Sigmoid colon (tissue), 7 donors: ENCODE measurements around the gene NIPAL3. TPM values are rescaled to one million over a fixed set of nuclear protein-coding genes. Genes with fewer than 3 reads are reported as not detected.

Source experiments
- DNase-seq: peaks from one replicate; pipeline ENCODE4 v3.0.0-alpha.2; 2019
- H3K27ac ChIP-seq, 4 donors: fragments of 200-600 bp; sonication (generic); one replicate each; pipeline ENCODE4 v1.5.1; 2016 to 2019; ENCODE audit warnings: mild to moderate bottlenecking in 1 of 4
- H3K27me3 ChIP-seq, 3 donors: fragments of 200-600 bp; sonication (generic); one replicate each; pipeline ENCODE4 v1.5.1; 2019; ENCODE audit warnings: mild to moderate bottlenecking in 1 of 3
- H3K36me3 ChIP-seq, 4 donors: fragments of 200-600 bp; sonication (generic); one replicate each; pipeline ENCODE4 v1.5.1; 2016 to 2019
- H3K4me1 ChIP-seq, 4 donors: fragments of 200-600 bp; sonication (generic); one replicate each; pipeline ENCODE4 v1.5.1; 2017 to 2019
- H3K4me3 ChIP-seq, 4 donors: fragments of 200-600 bp; sonication (generic); one replicate each; pipeline ENCODE4 v1.5.1; 2017 to 2019; ENCODE audit warnings: mild to moderate bottlenecking in 2 of 4, moderate library complexity in 1 of 4
- H3K9me3 ChIP-seq, 4 donors: fragments of 200-600 bp in 3 of 4; sonication (generic) in 3 of 4; one replicate each; pipeline versions ENCODE4 v1.5.1 to v1.6.1; 2013 to 2019
- CTCF ChIP-seq, 4 experiments: fragments of 450-650 bp in 3 of 4; fragments of 200-600 bp in 1 of 4; IDR thresholded peaks; one replicate each; pipeline ENCODE4 v1.5.1; 2016 to 2019; ENCODE audit warnings: antibody characterized with exemption in 4 of 4, mild to moderate bottlenecking in 3 of 4, moderate library complexity in 2 of 4
- EP300 ChIP-seq, 4 donors: sonication (generic); formaldehyde crosslinking; IDR thresholded peaks; one replicate each; pipeline ENCODE4 v1.6.1; 2017; ENCODE audit warnings: antibody characterized with exemption in 4 of 4
- POLR2A ChIP-seq, 2 donors: fragments of 450-650 bp; IDR thresholded peaks; one replicate each; pipeline ENCODE4 v1.6.1; 2016; ENCODE audit warnings: antibody characterized with exemption in 2 of 2, mild to moderate bottlenecking in 2 of 2, moderate library complexity in 2 of 2
- POLR2AphosphoS5 ChIP-seq, 4 donors: sonication (generic); formaldehyde crosslinking; IDR thresholded peaks; one replicate each; pipeline ENCODE4 v1.6.1; 2017; ENCODE audit warnings: antibody characterized with exemption in 4 of 4
- WGBS, 2 donors: extraction: QIAGEN DNeasy Blood & Tissue Kit; methylation state at CpG; one replicate each; pipeline ENCODE4 v1.1.7; 2013; 5-methylcytosine and 5-hydroxymethylcytosine counted together
- intact Hi-C: fragments of 100-400 bp; cut with DNase I; formaldehyde crosslinking; loops from one replicate; pipeline ENCODE4 v1.15.1; 2023
- polyA plus RNA-seq, 3 donors: library from polyadenylated mRNA; stranded (reverse); fragments of 200-250 nt; gene quantifications; one replicate each; pipeline ENCODE4 v1.2.3, GENCODE V29; 2013
- total RNA-seq, 4 donors: library from RNA; depleted of rRNA; stranded (reverse); fragments of >200 nt; gene quantifications; one replicate each; pipeline ENCODE4 v1.1.0, GENCODE V29; 2016
- donor health status: healthy with polysubstance abuse.
- donor health status: Bipolar disorder and iron deficiency.
- donor health status: healthy.

The NIPAL3 gene
- total and polyA plus RNA-seq, 7 donors, result 5.8 to 53.2 (median 23.7) TPM

DNA sequence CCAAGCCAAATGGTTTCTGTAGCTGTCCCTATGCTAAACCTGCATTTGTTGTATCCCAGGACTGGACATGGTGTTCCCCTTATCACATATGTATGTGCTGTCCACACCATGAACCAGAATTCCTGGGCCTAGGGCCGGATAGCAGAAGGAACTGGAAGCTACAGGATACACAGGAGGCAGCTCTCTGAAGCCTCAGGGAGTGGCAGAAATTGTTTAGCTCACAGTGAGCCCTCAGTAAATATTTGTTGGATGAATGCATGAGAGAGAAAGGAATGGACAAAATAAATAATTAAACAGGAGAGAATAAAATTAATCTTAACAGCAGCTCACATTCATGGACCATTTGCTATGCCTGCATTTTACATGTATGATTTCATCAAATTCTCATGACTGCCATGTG lies 2.1 kb downstream of the NIPAL3 start:
- 57 to 79% methylated on average over 1 of the region's 1 CpG for WGBS, 2 donors
- TF ChIP-seq POLR2AphosphoS5 (IDR thresholded peaks at IDR 0.05), result no peak
- no peak for TF ChIP-seq EP300 (IDR thresholded peaks at IDR 0.05)
- TF ChIP-seq CTCF (IDR thresholded peaks at IDR 0.05), result no peak
- TF ChIP-seq POLR2A (IDR thresholded peaks at IDR 0.05), result no peak
- Histone ChIP-seq H3K27ac (peak overlapping the region in 3 of 4 donors; percentile 47 to 84 (median 82)), H3K36me3 (peaks cover 0 to 31% (median 9%) of the 10 kb centered on the region in 4 donors), H3K9me3 (no peaks in the 10 kb centered on the region), H3K4me1 (peaks cover 0 to 48% (median 25%) of the 10 kb centered on the region in 4 donors), H3K4me3 (no peak overlapping the region), H3K27me3 (no peaks in the 10 kb centered on the region)
- no peak for DNase-seq
- intact Hi-C loops, result loop anchor here (5.0 kb wide), 2 partner anchors 85 to 225 kb away; partner anchors contain the start of genes RCAN3 and SRRM1

DNA sequence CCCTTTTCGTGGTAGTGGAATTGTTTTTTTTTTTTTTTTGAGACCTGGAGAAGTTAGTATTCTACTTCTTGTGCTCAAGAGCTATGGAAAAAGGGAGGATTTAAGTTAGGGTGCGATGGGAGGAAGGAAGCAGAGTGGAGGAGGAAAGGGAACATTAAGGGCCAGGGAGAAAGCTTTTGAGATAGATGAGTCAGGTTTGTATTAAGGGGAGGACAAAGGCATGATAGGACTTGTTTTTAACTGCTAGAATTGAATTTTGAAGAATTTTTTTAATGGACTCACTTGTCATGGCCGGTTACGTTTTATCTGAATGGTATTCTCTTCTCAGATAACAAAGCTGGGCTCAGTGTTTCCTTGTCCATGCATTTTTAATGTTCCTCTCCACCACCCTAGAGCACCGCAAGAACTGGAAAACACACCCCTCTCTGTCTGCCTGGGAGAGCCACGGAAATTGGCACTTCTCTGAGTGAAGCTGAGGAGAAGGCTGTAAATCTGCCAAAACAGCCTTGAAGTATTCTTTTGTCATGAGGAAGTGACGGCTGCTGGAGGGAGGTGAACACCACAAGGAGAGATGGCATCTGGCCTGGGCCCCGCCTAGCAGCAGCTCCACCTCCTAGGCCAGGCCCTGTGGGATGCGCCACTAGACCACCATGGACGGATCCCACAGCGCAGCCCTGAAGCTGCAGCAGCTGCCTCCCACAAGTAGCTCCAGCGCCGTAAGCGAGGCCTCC lies 3.5 kb downstream of the NIPAL3 start:
- H3K27ac ChIP-seq, result peak overlapping the region in 1 of 4 donors; percentile 82

GRCh38 chr1:24420547-24420946 lies 4.9 kb downstream of the NIPAL3 start:
- intact Hi-C loops, result no loop called here
- 81 to 88% methylated on average over 4 of the region's 4 CpGs for WGBS, 2 donors
- Histone ChIP-seq H3K4me1 (peaks cover 0 to 32% (median 18%) of the 10 kb centered on the region in 4 donors), H3K27ac (no peak overlapping the region), H3K9me3 (no peaks in the 10 kb centered on the region), H3K36me3 (peaks cover 0 to 40% (median 9%) of the 10 kb centered on the region in 4 donors), H3K4me3 (no peak overlapping the region), H3K27me3 (no peaks in the 10 kb centered on the region)
- DNase-seq, result no peak
- no peak for TF ChIP-seq POLR2A (IDR thresholded peaks at IDR 0.05)
- no peak for TF ChIP-seq POLR2AphosphoS5 (IDR thresholded peaks at IDR 0.05)
- TF ChIP-seq CTCF (IDR thresholded peaks at IDR 0.05), result no peak
- no peak for TF ChIP-seq EP300 (IDR thresholded peaks at IDR 0.05)

More for the DNA sequence above, 3.5 kb downstream of the NIPAL3 start:
- no peak for TF ChIP-seq POLR2A (IDR thresholded peaks at IDR 0.05)
- no peak for TF ChIP-seq EP300 (IDR thresholded peaks at IDR 0.05)
- TF ChIP-seq POLR2AphosphoS5 (IDR thresholded peaks at IDR 0.05), result no peak
- TF ChIP-seq CTCF (IDR thresholded peaks at IDR 0.05), result no peak
- Histone ChIP-seq H3K36me3 (peaks cover 0 to 37% (median 9%) of the 10 kb centered on the region in 4 donors), H3K4me3 (no peak overlapping the region), H3K27me3 (no peaks in the 10 kb centered on the region), H3K9me3 (no peaks in the 10 kb centered on the region), H3K4me1 (peaks cover 0 to 38% (median 22%) of the 10 kb centered on the region in 4 donors)
- no peak for DNase-seq
- intact Hi-C loops, result loop anchor here (5.0 kb wide), 2 partner anchors 83 to 223 kb away; partner anchors contain the start of genes RCAN3 and SRRM1
- 34 to 54% methylated on average over 14 of the region's 14 CpGs for WGBS, 2 donors

DNA sequence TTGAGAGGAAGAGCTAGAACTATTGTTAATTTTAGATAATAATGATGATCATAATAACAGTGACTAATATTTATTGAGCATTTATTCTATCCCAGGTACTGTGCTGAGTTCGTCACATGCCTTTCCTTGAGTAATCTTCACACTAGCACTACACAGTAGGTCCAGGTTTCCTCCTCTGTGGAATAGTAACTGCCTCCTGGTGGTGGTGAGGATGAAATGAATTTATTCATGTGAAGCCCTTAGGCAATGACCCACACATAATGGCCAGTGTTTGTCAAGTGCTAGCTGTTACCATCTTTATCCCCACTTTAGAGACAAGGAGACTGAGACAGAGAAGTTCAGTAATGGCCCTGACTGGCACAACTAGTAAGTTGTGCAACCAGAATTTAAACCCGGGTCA lies 5.9 kb downstream of the NIPAL3 start:
- Histone ChIP-seq H3K36me3 (peaks cover 0 to 40% (median 9%) of the 10 kb centered on the region in 4 donors), H3K27ac (no peak overlapping the region), H3K4me3 (no peak overlapping the region), H3K4me1 (peaks cover 0 to 26% (median 16%) of the 10 kb centered on the region in 4 donors), H3K27me3 (no peaks in the 10 kb centered on the region), H3K9me3 (no peaks in the 10 kb centered on the region)
- DNase-seq, result no peak
- intact Hi-C loops, result no loop called here
- 91 to 92% methylated on average over 2 of the region's 2 CpGs for WGBS, 2 donors
- TF ChIP-seq POLR2A (IDR thresholded peaks at IDR 0.05), result no peak
- no peak for TF ChIP-seq EP300 (IDR thresholded peaks at IDR 0.05)
- no peak for TF ChIP-seq POLR2AphosphoS5 (IDR thresholded peaks at IDR 0.05)
- no peak for TF ChIP-seq CTCF (IDR thresholded peaks at IDR 0.05)
